ENCODE data around the gene DSCAML1.
"Not testable (repeated sequence)": the region's sequence is repeated elsewhere in the genome, so short reads cannot be mapped to it uniquely, and the experiment has no call there.

The DSCAML1 gene

GRCh38 chr11:117410861-117411710, 385.9 kb downstream of the DSCAML1 start:
- no peak for DNase-seq (ENCODE audit: insufficient read length, low spot score)
- TF ChIP-seq TAF1 (IDR thresholded peaks at IDR 0.05; ENCODE audit: low read depth, low read length) (no peak), POU2F2 (IDR thresholded peaks at IDR 0.05; ENCODE audit: low read depth, low read length) (no peak), POLR2AphosphoS5 (IDR thresholded peaks at IDR 0.05; ENCODE audit: low read depth, low read length) (no peak), PAX5 (IDR thresholded peaks at IDR 0.05; ENCODE audit: insufficient read depth, low read length, severe bottlenecking) (no peak), SPI1 (IDR thresholded peaks at IDR 0.05; ENCODE audit: low read depth, low read length) (no peak), POLR2A (IDR thresholded peaks at IDR 0.05; ENCODE audit: low read depth, low read length) (no peak)
- no peak for FAIRE-seq

- FAIRE-seq = no peak
- no peak for DNase-seq (ENCODE audit: insufficient read length, low spot score)
- TF ChIP-seq POU2F2 (IDR thresholded peaks at IDR 0.05; ENCODE audit: low read depth, low read length) (no peak), POLR2AphosphoS5 (IDR thresholded peaks at IDR 0.05; ENCODE audit: low read depth, low read length) (no peak), TAF1 (IDR thresholded peaks at IDR 0.05; ENCODE audit: low read depth, low read length) (no peak), PAX5 (IDR thresholded peaks at IDR 0.05; ENCODE audit: insufficient read depth, low read length, severe bottlenecking) (no peak), POLR2A (IDR thresholded peaks at IDR 0.05; ENCODE audit: low read depth, low read length) (no peak), SPI1 (IDR thresholded peaks at IDR 0.05; ENCODE audit: low read depth, low read length) (no peak)
Measured at GRCh38 chr11:117410238-117410637, 386.8 kb downstream of the DSCAML1 start.

GRCh38 chr11:117409511-117409910, 387.5 kb downstream of the DSCAML1 start:
- no peak for TF ChIP-seq TAF1 (IDR thresholded peaks at IDR 0.05; ENCODE audit: low read depth, low read length)
- TF ChIP-seq POLR2AphosphoS5 (IDR thresholded peaks at IDR 0.05; ENCODE audit: low read depth, low read length) = no peak
- no peak for TF ChIP-seq PAX5 (IDR thresholded peaks at IDR 0.05; ENCODE audit: insufficient read depth, low read length, severe bottlenecking)
- no peak for TF ChIP-seq SPI1 (IDR thresholded peaks at IDR 0.05; ENCODE audit: low read depth, low read length)
- no peak for TF ChIP-seq POU2F2 (IDR thresholded peaks at IDR 0.05; ENCODE audit: low read depth, low read length)
- TF ChIP-seq POLR2A (IDR thresholded peaks at IDR 0.05; ENCODE audit: low read depth, low read length) = no peak
- DNase-seq (ENCODE audit: insufficient read length, low spot score) = no peak
- no peak for FAIRE-seq

- DNase-seq (ENCODE audit: insufficient read length, low spot score) (no peak), FAIRE-seq (no peak)
- TF ChIP-seq POLR2AphosphoS5 (IDR thresholded peaks at IDR 0.05; ENCODE audit: low read depth, low read length) = no peak
- no peak for TF ChIP-seq PAX5 (IDR thresholded peaks at IDR 0.05; ENCODE audit: insufficient read depth, low read length, severe bottlenecking)
- TF ChIP-seq SPI1 (IDR thresholded peaks at IDR 0.05; ENCODE audit: low read depth, low read length) = no peak
- TF ChIP-seq POLR2A (IDR thresholded peaks at IDR 0.05; ENCODE audit: low read depth, low read length) = no peak
- no peak for TF ChIP-seq POU2F2 (IDR thresholded peaks at IDR 0.05; ENCODE audit: low read depth, low read length)
- no peak for TF ChIP-seq TAF1 (IDR thresholded peaks at IDR 0.05; ENCODE audit: low read depth, low read length)
Measured at GRCh38 chr11:117408356-117408755, 388.7 kb downstream of the DSCAML1 start.

GRCh38 chr11:117407016-117407415, 390.0 kb downstream of the DSCAML1 start:
- no peak for DNase-seq (ENCODE audit: insufficient read length, low spot score)
- no peak for FAIRE-seq

GRCh38 chr11:117405898-117406297, 391.1 kb downstream of the DSCAML1 start:
- FAIRE-seq; DNase-seq (ENCODE audit: insufficient read length, low spot score): not testable (repeated sequence)

More at GRCh38 chr11:117407016-117407415, 390.0 kb downstream of the DSCAML1 start:
- TF ChIP-seq POU2F2 (IDR thresholded peaks at IDR 0.05; ENCODE audit: low read depth, low read length) (no peak), PAX5 (IDR thresholded peaks at IDR 0.05; ENCODE audit: insufficient read depth, low read length, severe bottlenecking) (no peak), POLR2A (IDR thresholded peaks at IDR 0.05; ENCODE audit: low read depth, low read length) (no peak), POLR2AphosphoS5 (IDR thresholded peaks at IDR 0.05; ENCODE audit: low read depth, low read length) (no peak), TAF1 (IDR thresholded peaks at IDR 0.05; ENCODE audit: low read depth, low read length) (no peak), SPI1 (IDR thresholded peaks at IDR 0.05; ENCODE audit: low read depth, low read length) (no peak)

- DNase-seq (ENCODE audit: insufficient read length, low spot score); FAIRE-seq: not testable (repeated sequence)
Measured at GRCh38 chr11:117399100-117399840, 397.7 kb downstream of the DSCAML1 start.

GRCh38 chr11:117398618-117399017, 398.4 kb downstream of the DSCAML1 start:
- FAIRE-seq; DNase-seq (ENCODE audit: insufficient read length, low spot score): not testable (repeated sequence)

GRCh38 chr11:117396970-117397369, 400.0 kb downstream of the DSCAML1 start:
- FAIRE-seq (no peak), DNase-seq (ENCODE audit: insufficient read length, low spot score) (no peak)
- no peak for TF ChIP-seq PAX5 (IDR thresholded peaks at IDR 0.05; ENCODE audit: insufficient read depth, low read length, severe bottlenecking)
- no peak for TF ChIP-seq TAF1 (IDR thresholded peaks at IDR 0.05; ENCODE audit: low read depth, low read length)
- no peak for TF ChIP-seq POU2F2 (IDR thresholded peaks at IDR 0.05; ENCODE audit: low read depth, low read length)
- no peak for TF ChIP-seq SPI1 (IDR thresholded peaks at IDR 0.05; ENCODE audit: low read depth, low read length)
- TF ChIP-seq POLR2A (IDR thresholded peaks at IDR 0.05; ENCODE audit: low read depth, low read length) = no peak
- TF ChIP-seq POLR2AphosphoS5 (IDR thresholded peaks at IDR 0.05; ENCODE audit: low read depth, low read length) = no peak

- FAIRE-seq (no peak), DNase-seq (ENCODE audit: insufficient read length, low spot score) (no peak)
- TF ChIP-seq TAF1 (IDR thresholded peaks at IDR 0.05; ENCODE audit: low read depth, low read length) (no peak), POLR2A (IDR thresholded peaks at IDR 0.05; ENCODE audit: low read depth, low read length) (no peak), PAX5 (IDR thresholded peaks at IDR 0.05; ENCODE audit: insufficient read depth, low read length, severe bottlenecking) (no peak), POLR2AphosphoS5 (IDR thresholded peaks at IDR 0.05; ENCODE audit: low read depth, low read length) (no peak), SPI1 (IDR thresholded peaks at IDR 0.05; ENCODE audit: low read depth, low read length) (no peak), POU2F2 (IDR thresholded peaks at IDR 0.05; ENCODE audit: low read depth, low read length) (no peak)
Measured at GRCh38 chr11:117395476-117395875, 401.5 kb downstream of the DSCAML1 start.

All from GM12891 (cell line).